ENCODE data around the gene FXYD7.

Gene FXYD7

DNA sequence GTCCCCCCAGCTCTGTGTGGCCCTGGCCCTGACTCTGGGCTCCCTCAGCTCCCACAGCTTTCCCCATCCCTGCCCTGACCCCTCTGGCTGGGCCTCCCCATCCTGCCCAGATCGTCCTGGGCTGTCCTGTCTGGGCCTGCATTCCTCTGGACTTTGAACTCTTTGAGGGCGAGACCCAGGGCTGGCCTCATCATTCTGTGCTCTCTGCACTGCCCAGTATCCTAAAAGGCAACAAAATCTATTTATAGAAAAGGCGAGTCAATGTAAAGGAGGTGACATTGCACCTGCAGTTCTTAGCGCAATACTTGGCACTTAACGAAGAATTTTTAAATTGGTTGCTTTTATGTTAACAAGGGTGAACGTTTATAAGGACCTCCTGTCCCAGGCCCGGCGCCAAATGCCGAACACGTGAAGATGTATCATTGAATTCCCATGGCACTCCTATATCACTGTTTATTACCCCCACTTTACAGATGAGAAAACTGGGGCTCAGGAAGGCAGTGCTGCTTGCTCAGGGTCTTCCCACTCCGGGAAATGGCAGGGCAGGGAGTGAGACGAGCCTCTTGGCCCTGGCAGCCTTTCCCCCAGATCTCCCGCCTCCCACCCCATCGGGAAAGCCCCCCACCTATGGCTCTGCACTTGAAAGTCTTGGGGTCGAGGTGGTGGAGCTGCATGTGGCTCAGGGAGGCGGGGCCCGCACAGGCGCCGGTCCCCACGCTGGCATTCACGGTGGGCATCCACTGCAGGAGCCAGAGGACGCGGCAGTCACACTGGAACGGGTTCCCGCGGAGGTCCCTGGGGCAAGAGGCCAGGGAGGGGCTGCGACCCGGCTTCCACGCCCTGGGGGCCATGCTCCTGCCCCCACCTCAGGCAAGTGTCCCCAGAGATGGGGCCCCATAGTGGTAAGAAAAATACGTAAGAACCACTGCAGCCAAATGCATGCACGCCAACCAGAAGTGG lies 12.0 kb upstream of the FXYD7 start:
- no peak overlapping the region for H3K4me3 ChIP-seq (ENCODE audit: low read depth, low read length)
- TF ChIP-seq, protein P1, sequence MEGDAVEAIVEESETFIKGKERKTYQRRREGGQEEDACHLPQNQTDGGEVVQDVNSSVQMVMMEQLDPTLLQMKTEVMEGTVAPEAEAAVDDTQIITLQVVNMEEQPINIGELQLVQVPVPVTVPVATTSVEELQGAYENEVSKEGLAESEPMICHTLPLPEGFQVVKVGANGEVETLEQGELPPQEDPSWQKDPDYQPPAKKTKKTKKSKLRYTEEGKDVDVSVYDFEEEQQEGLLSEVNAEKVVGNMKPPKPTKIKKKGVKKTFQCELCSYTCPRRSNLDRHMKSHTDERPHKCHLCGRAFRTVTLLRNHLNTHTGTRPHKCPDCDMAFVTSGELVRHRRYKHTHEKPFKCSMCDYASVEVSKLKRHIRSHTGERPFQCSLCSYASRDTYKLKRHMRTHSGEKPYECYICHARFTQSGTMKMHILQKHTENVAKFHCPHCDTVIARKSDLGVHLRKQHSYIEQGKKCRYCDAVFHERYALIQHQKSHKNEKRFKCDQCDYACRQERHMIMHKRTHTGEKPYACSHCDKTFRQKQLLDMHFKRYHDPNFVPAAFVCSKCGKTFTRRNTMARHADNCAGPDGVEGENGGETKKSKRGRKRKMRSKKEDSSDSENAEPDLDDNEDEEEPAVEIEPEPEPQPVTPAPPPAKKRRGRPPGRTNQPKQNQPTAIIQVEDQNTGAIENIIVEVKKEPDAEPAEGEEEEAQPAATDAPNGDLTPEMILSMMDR (IDR thresholded peaks at IDR 0.05; ENCODE audit: low read depth, low read length) = no peak

DNA sequence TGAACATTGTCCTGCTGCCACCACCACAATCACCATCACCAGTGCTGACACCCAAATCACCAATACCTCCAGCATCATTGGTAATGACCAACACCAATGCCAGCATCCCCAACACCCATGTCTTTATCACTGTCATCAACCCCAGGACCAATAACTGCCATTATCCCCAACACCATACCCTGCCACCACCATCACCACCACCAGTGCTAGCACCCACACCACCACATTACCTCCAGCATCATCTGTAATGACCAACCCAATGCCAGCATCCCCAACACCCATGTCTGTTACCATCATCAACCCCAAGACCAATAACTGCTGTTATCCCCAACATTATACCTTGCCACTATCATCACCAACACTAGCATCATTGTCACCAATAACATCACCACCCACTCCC lies 10.8 kb upstream of the FXYD7 start:
- H3K4me3 ChIP-seq (ENCODE audit: low read depth, low read length) = no peak overlapping the region
- TF ChIP-seq, protein P1 (IDR thresholded peaks at IDR 0.05; ENCODE audit: low read depth, low read length) = no peak

DNA sequence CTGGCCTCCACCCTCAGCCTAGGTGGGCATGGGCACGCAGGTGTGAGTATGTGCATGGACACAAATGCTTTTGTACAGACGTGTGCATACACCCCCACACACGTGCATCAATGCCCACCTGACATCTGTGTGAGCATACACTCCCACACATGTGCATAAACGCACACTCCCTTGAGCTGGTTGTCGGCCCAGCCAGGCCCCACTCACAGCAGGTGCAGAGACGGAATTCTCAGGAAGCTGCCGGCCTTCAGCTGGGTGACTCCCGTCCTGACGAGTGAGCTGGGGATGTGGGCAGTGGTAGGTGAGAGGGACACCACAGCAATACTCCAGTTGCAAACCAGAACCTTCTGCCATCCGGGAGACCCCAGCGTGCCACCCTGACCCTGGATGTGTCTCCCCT lies 9.2 kb upstream of the FXYD7 start:
- H3K4me3 ChIP-seq (ENCODE audit: low read depth, low read length) = no peak overlapping the region
- TF ChIP-seq, protein P1 (IDR thresholded peaks at IDR 0.05; ENCODE audit: low read depth, low read length) = no peak

DNA sequence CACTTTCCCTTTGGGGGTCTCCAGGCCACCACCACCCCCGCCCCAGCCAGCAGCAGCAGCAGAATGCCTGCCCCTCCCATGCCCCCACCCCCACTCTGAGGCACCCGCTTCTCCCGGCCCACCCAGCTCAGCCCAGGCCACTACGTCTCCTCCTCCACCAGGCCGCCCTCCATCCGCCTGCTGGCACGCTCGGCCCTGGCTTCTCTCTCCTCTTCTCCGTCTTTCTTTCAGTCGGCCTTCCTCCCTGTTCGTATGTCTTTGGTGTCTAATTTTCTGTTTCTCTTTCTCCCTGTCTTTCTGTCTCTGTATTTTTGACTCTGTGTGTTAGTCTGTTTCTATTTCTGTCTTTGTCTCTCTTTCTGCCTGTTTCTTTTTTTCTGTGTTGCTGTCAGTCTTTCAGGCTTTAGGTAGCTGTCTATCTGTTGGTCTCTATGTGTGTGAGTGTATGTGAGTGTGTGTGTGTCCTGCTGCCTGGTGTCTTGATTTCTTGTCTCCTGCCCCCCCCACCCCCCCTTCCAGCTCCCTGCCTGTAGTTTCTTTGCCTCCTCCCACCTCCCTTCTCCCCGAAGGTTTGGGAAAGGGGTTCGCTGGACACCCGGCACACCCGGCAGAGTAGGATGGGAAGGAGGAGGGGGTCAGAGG lies 8.3 kb upstream of the FXYD7 start, which contains the start of gene LGI4:
Gene LGI4, minus strand, starts transcription at position 459 of the 642 bp plus-strand sequence. Its CDS starts 379 bp downstream, at position 80.
- no peak within 1 kb of the TSS for H3K4me3 ChIP-seq (ENCODE audit: low read depth, low read length)
- TF ChIP-seq, protein P1 (IDR thresholded peaks at IDR 0.05; ENCODE audit: low read depth, low read length) = no peak

DNA sequence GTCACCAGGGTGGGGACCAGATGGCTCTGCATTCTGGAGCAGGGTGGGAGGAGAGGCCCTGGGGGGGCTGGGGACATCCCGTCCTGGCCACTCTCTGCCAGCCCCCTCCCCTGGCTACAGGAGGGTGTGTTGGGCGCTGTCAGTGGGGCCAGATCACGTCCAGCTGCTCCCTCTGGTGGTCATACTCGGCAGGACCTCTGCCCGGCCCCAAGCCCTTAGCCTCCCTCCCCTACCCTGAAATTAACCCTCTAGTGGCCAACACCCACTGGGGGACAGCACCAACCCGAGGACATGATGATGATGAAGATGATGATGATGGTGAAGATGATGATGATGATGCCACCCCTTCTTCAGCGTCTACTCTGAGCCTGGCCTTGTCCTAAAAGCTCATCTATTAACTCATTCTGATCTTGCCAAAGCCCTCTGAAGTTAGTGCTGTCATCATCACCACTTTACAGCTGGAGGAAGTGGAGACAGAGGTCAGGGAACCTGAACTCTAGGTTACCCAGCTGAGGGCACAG lies 7.6 kb upstream of the FXYD7 start:
- TF ChIP-seq, protein P1 (IDR thresholded peaks at IDR 0.05; ENCODE audit: low read depth, low read length) = peak; percentile 76
- no peak overlapping the region for H3K4me3 ChIP-seq (ENCODE audit: low read depth, low read length)

DNA sequence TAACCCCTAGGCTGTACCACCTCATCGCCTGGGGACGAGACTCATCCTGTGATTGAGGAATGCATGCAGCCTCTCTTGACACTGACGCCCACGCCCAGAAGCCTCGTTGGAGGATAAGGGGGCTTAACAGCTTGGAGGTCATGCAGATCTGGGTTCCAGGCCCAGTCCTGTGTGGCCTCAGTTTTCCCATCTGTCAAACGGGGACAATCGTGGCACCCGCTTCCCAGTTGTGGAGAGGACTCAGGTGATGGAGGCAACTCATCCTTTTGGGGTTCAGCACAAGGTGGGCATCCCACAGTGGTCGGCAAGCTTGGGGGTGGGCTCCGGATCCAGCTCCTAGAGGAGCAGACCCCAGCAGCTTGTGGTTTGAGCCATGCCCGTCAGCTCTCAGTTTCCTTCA lies 6.8 kb upstream of the FXYD7 start:
- TF ChIP-seq, protein P1 (IDR thresholded peaks at IDR 0.05; ENCODE audit: low read depth, low read length) = no peak

More for the DNA sequence above, 6.8 kb upstream of the FXYD7 start:
- no peak overlapping the region for H3K4me3 ChIP-seq (ENCODE audit: low read depth, low read length)

All from WI38 (cell line).